HCT116 (cell line): ENCODE results near the gene CPNE5.

ENCODE experiments used
- CTCF ChIP-seq, 3 experiments: fragments of 200-600 bp in 1 of 3; sonication (generic) in 1 of 3; IDR thresholded peaks in 2 of 3; conservative IDR thresholded peaks in 1 of 3; 2 replicates each; pipeline ENCODE4 v1.5.1; 2012 to 2017; ENCODE audit warnings: low read depth in 2 of 3, low read length in 2 of 3, antibody characterized with exemption in 1 of 3, borderline replicate concordance in 1 of 3, control low read depth in 1 of 3, mild to moderate bottlenecking in 1 of 3, mixed read lengths in 1 of 3, mixed run types in 1 of 3, moderate library complexity in 1 of 3; ENCODE audit not compliant: insufficient read depth in 1 of 3
- EGR1 ChIP-seq: IDR thresholded peaks from 2 replicates; pipeline ENCODE4 v1.6.1; 2012; ENCODE audit warnings: low read depth
- EZH2 ChIP-seq: fragments of 200-600 bp; sonication (generic); IDR thresholded peaks from 2 replicates; pipeline ENCODE4 v1.6.1; 2017; ENCODE audit warnings: antibody characterized with exemption, mixed run types
- EZH2phosphoT487 ChIP-seq: fragments of 200-600 bp; IDR thresholded peaks from 2 replicates; pipeline ENCODE4 v1.6.1; 2018; ENCODE audit warnings: antibody characterized with exemption, borderline replicate concordance
- FOSL1 ChIP-seq: IDR thresholded peaks from 2 replicates; pipeline ENCODE4 v1.6.1; 2012; ENCODE audit warnings: low read depth
- MAX ChIP-seq: IDR thresholded peaks from 2 replicates; pipeline ENCODE4 v1.6.1; 2012
- POLR2A ChIP-seq: IDR thresholded peaks from 2 replicates; pipeline ENCODE4 v1.7.0; 2011; ENCODE audit warnings: borderline replicate concordance; ENCODE audit not compliant: insufficient read depth, insufficient read length; ENCODE audit errors: extremely low read depth
- POLR2AphosphoS5 ChIP-seq: IDR thresholded peaks from 2 replicates; pipeline ENCODE4 v1.6.1; 2011; ENCODE audit warnings: mild to moderate bottlenecking, low read depth, low read length, moderate library complexity
- REST ChIP-seq: IDR thresholded peaks from 2 replicates; pipeline ENCODE4 v1.6.1; 2012; ENCODE audit warnings: low read depth
- SP1 ChIP-seq: IDR thresholded peaks from 2 replicates; pipeline ENCODE4 v1.6.1; 2012; ENCODE audit warnings: low read depth
- TCF7L2 ChIP-seq: IDR thresholded peaks from 2 replicates; pipeline ENCODE4 v1.7.0; 2011; ENCODE audit warnings: borderline replicate concordance, inconsistent platforms; ENCODE audit not compliant: insufficient read depth, insufficient read length; ENCODE audit errors: extremely low read depth
- YY1 ChIP-seq: IDR thresholded peaks from 2 replicates; pipeline ENCODE4 v1.6.1; 2011; ENCODE audit warnings: low read length, low read depth, moderate library complexity, mild to moderate bottlenecking; ENCODE audit not compliant: insufficient replicate concordance; ENCODE audit errors: extremely low read depth

- no peak for TF ChIP-seq CTCF (IDR thresholded peaks at IDR 0.05 in 2 of 3, conservative IDR thresholded peaks at IDR 0.05 in 1 of 3; ENCODE audit: borderline replicate concordance in 1 of 3, insufficient read depth in 1 of 3, low read depth in 2 of 3, low read length in 2 of 3)
- no peak for TF ChIP-seq REST
- TF ChIP-seq POLR2A, result no peak
- no peak for TF ChIP-seq EZH2phosphoT487
- no peak for TF ChIP-seq POLR2AphosphoS5
- no peak for TF ChIP-seq SP1
- TF ChIP-seq YY1, result no peak
- TF ChIP-seq TCF7L2, result no peak
- no peak for TF ChIP-seq MAX
- TF ChIP-seq EGR1, result no peak
- TF ChIP-seq FOSL1, result no peak
- no peak for TF ChIP-seq EZH2
Measured at GRCh38 chr6:36829919-36830544, 9.2 kb downstream of the CPNE5 start.
